Measurements from ENCODE around the gene R3HDM1.
"Not testable (repeated sequence)": the region's sequence is repeated elsewhere in the genome, so short reads cannot be mapped to it uniquely, and the experiment has no call there.

R3HDM1 gene

GRCh38 chr2:135647836-135648579 lies 116.7 kb downstream of the R3HDM1 start:
- no peak for DNase-seq

GRCh38 chr2:135650721-135651120 lies 119.4 kb downstream of the R3HDM1 start:
- no peak for DNase-seq

- DNase-seq: no peak
Measured at GRCh38 chr2:135651717-135652116, 120.4 kb downstream of the R3HDM1 start.

GRCh38 chr2:135654239-135654638 lies 123.0 kb downstream of the R3HDM1 start:
- DNase-seq: not testable (repeated sequence)

GRCh38 chr2:135657806-135658582 lies 126.7 kb downstream of the R3HDM1 start:
- DNase-seq: no peak

- DNase-seq: no peak
Measured at GRCh38 chr2:135662088-135662487, 130.8 kb downstream of the R3HDM1 start.

- DNase-seq: no peak
Measured at GRCh38 chr2:135663148-135663700, 131.9 kb downstream of the R3HDM1 start.

GRCh38 chr2:135664623-135665068 lies 133.4 kb downstream of the R3HDM1 start:
- DNase-seq: peak in 1 of 2 experiments; percentile 36

- no peak for DNase-seq
Measured at GRCh38 chr2:135667045-135667444, 135.8 kb downstream of the R3HDM1 start.

- no peak for DNase-seq
Measured at GRCh38 chr2:135674453-135674852, 143.2 kb downstream of the R3HDM1 start.

- no peak for DNase-seq
Measured at GRCh38 chr2:135676031-135676430, 144.7 kb downstream of the R3HDM1 start.

GRCh38 chr2:135679125-135679524 lies 147.8 kb downstream of the R3HDM1 start:
- DNase-seq: no peak

GRCh38 chr2:135685361-135685760 lies 154.1 kb downstream of the R3HDM1 start:
- DNase-seq: no peak

- no peak for DNase-seq
Measured at GRCh38 chr2:135688978-135689377, 157.7 kb downstream of the R3HDM1 start.

- DNase-seq: no peak
Measured at GRCh38 chr2:135689679-135690078, 158.4 kb downstream of the R3HDM1 start.

GRCh38 chr2:135694711-135695110 lies 163.4 kb downstream of the R3HDM1 start:
- no peak for DNase-seq

GRCh38 chr2:135698838-135699237 lies 167.6 kb downstream of the R3HDM1 start:
- DNase-seq: no peak

GRCh38 chr2:135701442-135701841 lies 170.2 kb downstream of the R3HDM1 start:
- DNase-seq: no peak

GRCh38 chr2:135703300-135703699 lies 172.0 kb downstream of the R3HDM1 start:
- no peak for DNase-seq

- not testable (repeated sequence) for DNase-seq
Measured at GRCh38 chr2:135704075-135704474, 172.8 kb downstream of the R3HDM1 start.

GRCh38 chr2:135708159-135708558 lies 176.9 kb downstream of the R3HDM1 start:
- no peak for DNase-seq

- peak; percentile 48 to 55 for DNase-seq
Measured at GRCh38 chr2:135709992-135710391, 178.7 kb downstream of the R3HDM1 start.

GRCh38 chr2:135715086-135715485 lies 183.8 kb downstream of the R3HDM1 start:
- not testable (repeated sequence) for DNase-seq
